Activated T-cell treated with anti-CD3 and anti-CD28 coated beads, Interleukin-2, amount 50 U/mL, for 24 hours (primary cell): Measurements from ENCODE around the gene IL4R.

Experiments used
- DNase-seq: peaks from one replicate; pipeline ENCODE4 v3.0.0-alpha.2; 2020
- H3K27ac Mint-ChIP-seq: 2 replicates; pipeline ENCODE4 v1.8.0; 2020; ENCODE audit warnings: mild to moderate bottlenecking, mixed read lengths
- H3K27me3 Mint-ChIP-seq: 2 replicates; pipeline ENCODE4 v1.8.0; 2020; ENCODE audit warnings: mixed read lengths
- H3K36me3 Mint-ChIP-seq: 2 replicates; pipeline ENCODE4 v1.8.0; 2020; ENCODE audit warnings: low read depth, mixed read lengths
- H3K4me1 Mint-ChIP-seq: 2 replicates; pipeline ENCODE4 v1.8.0; 2020; ENCODE audit warnings: low read depth, mixed read lengths
- H3K4me3 Mint-ChIP-seq: 2 replicates; pipeline ENCODE4 v1.8.0; 2020; ENCODE audit warnings: mild to moderate bottlenecking, moderate library complexity, mixed read lengths
- H3K9me3 Mint-ChIP-seq: 2 replicates; pipeline ENCODE4 v1.8.0; 2020; ENCODE audit warnings: mixed read lengths

Gene IL4R

GRCh38 chr16:27315333-27316037 is 1.7 kb downstream of the IL4R start:
- Mint-ChIP-seq H3K27ac (peak overlapping the region; percentile 100), H3K36me3 (peaks cover 67% of the 10 kb centered on the region), H3K4me1 (peaks cover 82% of the 10 kb centered on the region), H3K4me3 (peak overlapping the region; percentile 88), H3K9me3 (no peaks in the 10 kb centered on the region), H3K27me3 (no peaks in the 10 kb centered on the region)
- DNase-seq, result peak; percentile 72

GRCh38 chr16:27316038-27316680 is 2.4 kb downstream of the IL4R start:
- H3K27me3 Mint-ChIP-seq, result no peaks in the 10 kb centered on the region
- no peaks in the 10 kb centered on the region for H3K9me3 Mint-ChIP-seq
- H3K4me1 Mint-ChIP-seq, result peaks cover 85% of the 10 kb centered on the region
- H3K36me3 Mint-ChIP-seq, result peaks cover 74% of the 10 kb centered on the region
- H3K4me3 Mint-ChIP-seq, result peak overlapping the region; percentile 88
- DNase-seq, result no peak
- H3K27ac Mint-ChIP-seq, result peak overlapping the region; percentile 100

- H3K27ac Mint-ChIP-seq, result peak overlapping the region; percentile 100
- peak; percentile 44 for DNase-seq
- H3K27me3 Mint-ChIP-seq, result no peaks in the 10 kb centered on the region
- peaks cover 86% of the 10 kb centered on the region for H3K4me1 Mint-ChIP-seq
- H3K4me3 Mint-ChIP-seq, result peak overlapping the region; percentile 88
- H3K9me3 Mint-ChIP-seq, result no peaks in the 10 kb centered on the region
- H3K36me3 Mint-ChIP-seq, result peaks cover 85% of the 10 kb centered on the region
These were observed 3.5 kb downstream of the IL4R start for GRCh38 chr16:27317320-27317719.

- peak overlapping the region; percentile 100 for H3K27ac Mint-ChIP-seq
- peak; percentile 31 for DNase-seq
- H3K4me3 Mint-ChIP-seq, result peak overlapping the region; percentile 88
- H3K9me3 Mint-ChIP-seq, result no peaks in the 10 kb centered on the region
- H3K4me1 Mint-ChIP-seq, result peaks cover 86% of the 10 kb centered on the region
- peaks cover 91% of the 10 kb centered on the region for H3K36me3 Mint-ChIP-seq
- H3K27me3 Mint-ChIP-seq, result no peaks in the 10 kb centered on the region
These were observed 4.1 kb downstream of the IL4R start for GRCh38 chr16:27317738-27318391.

GRCh38 chr16:27318392-27319256 is 4.8 kb downstream of the IL4R start:
- Mint-ChIP-seq H3K4me3 (peak overlapping the region; percentile 88), H3K36me3 (peaks cover 93% of the 10 kb centered on the region), H3K27me3 (no peaks in the 10 kb centered on the region), H3K27ac (peak overlapping the region; percentile 100), H3K4me1 (peaks cover 88% of the 10 kb centered on the region), H3K9me3 (no peaks in the 10 kb centered on the region)
- DNase-seq, result peak; percentile 80

- Mint-ChIP-seq H3K4me1 (peaks cover 94% of the 10 kb centered on the region), H3K36me3 (peaks cover 98% of the 10 kb centered on the region), H3K27me3 (no peaks in the 10 kb centered on the region), H3K27ac (peak overlapping the region; percentile 100), H3K4me3 (peak overlapping the region; percentile 88), H3K9me3 (no peaks in the 10 kb centered on the region)
- DNase-seq, result no peak
These were observed 5.6 kb downstream of the IL4R start for GRCh38 chr16:27319257-27319965.

GRCh38 chr16:27320261-27321012 is 6.7 kb downstream of the IL4R start:
- peak overlapping the region; percentile 10 for H3K4me3 Mint-ChIP-seq
- H3K4me1 Mint-ChIP-seq, result peaks cover 98% of the 10 kb centered on the region
- no peaks in the 10 kb centered on the region for H3K27me3 Mint-ChIP-seq
- H3K27ac Mint-ChIP-seq, result peak overlapping the region; percentile 100
- peaks cover 98% of the 10 kb centered on the region for H3K36me3 Mint-ChIP-seq
- H3K9me3 Mint-ChIP-seq, result no peaks in the 10 kb centered on the region
- DNase-seq, result peak; percentile 26

- no peaks in the 10 kb centered on the region for H3K27me3 Mint-ChIP-seq
- peak overlapping the region; percentile 96 for H3K27ac Mint-ChIP-seq
- H3K4me3 Mint-ChIP-seq, result peak overlapping the region; percentile 43
- H3K9me3 Mint-ChIP-seq, result no peaks in the 10 kb centered on the region
- H3K36me3 Mint-ChIP-seq, result peaks cover 98% of the 10 kb centered on the region
- no peak for DNase-seq
- peaks cover 98% of the 10 kb centered on the region for H3K4me1 Mint-ChIP-seq
These were observed 7.5 kb downstream of the IL4R start for GRCh38 chr16:27321013-27321915.

- no peaks in the 10 kb centered on the region for H3K27me3 Mint-ChIP-seq
- H3K36me3 Mint-ChIP-seq, result peaks cover 97% of the 10 kb centered on the region
- peaks cover 95% of the 10 kb centered on the region for H3K4me1 Mint-ChIP-seq
- DNase-seq, result no peak
- peak overlapping the region; percentile 96 for H3K27ac Mint-ChIP-seq
- H3K4me3 Mint-ChIP-seq, result peak overlapping the region; percentile 20
- H3K9me3 Mint-ChIP-seq, result no peaks in the 10 kb centered on the region
These were observed 9.3 kb downstream of the IL4R start for GRCh38 chr16:27322858-27323780.

GRCh38 chr16:27323781-27324561 is 10.2 kb downstream of the IL4R start:
- H3K27ac Mint-ChIP-seq, result peak overlapping the region; percentile 96

GRCh38 chr16:27324851-27325301 is 11.1 kb downstream of the IL4R start:
- peaks cover 93% of the 10 kb centered on the region for H3K4me1 Mint-ChIP-seq
- H3K27ac Mint-ChIP-seq, result peak overlapping the region; percentile 96
- DNase-seq, result no peak
- H3K36me3 Mint-ChIP-seq, result peaks cover 98% of the 10 kb centered on the region
- no peak overlapping the region for H3K4me3 Mint-ChIP-seq
- no peaks in the 10 kb centered on the region for H3K9me3 Mint-ChIP-seq
- H3K27me3 Mint-ChIP-seq, result no peaks in the 10 kb centered on the region

More at GRCh38 chr16:27323781-27324561, 10.2 kb downstream of the IL4R start:
- H3K4me1 Mint-ChIP-seq, result peaks cover 95% of the 10 kb centered on the region
- H3K4me3 Mint-ChIP-seq, result no peak overlapping the region
- no peak for DNase-seq
- H3K27me3 Mint-ChIP-seq, result no peaks in the 10 kb centered on the region
- no peaks in the 10 kb centered on the region for H3K9me3 Mint-ChIP-seq
- H3K36me3 Mint-ChIP-seq, result peaks cover 98% of the 10 kb centered on the region
